IMR-90 (cell line): ENCODE measurements around the gene RERE. TPM values are rescaled to one million over a fixed set of nuclear protein-coding genes. Genes with fewer than 3 reads are reported as not detected.

ENCODE experiments used
- ATAC-seq: fragments of 200-7000 bp; cut with Tn5 transposase; 2 replicates; pipeline ENCODE4 v1.9.1; 2020; ENCODE audit warnings: low read depth, mild to moderate bottlenecking, moderate library complexity
- BruUV-seq: library from RNA; stranded (reverse); fragments of 400-500 nt; replicated peaks from 2 replicates; lab custom pipeline; 2021; lab: Mats Ljungman, UMichigan
- CTCF ChIA-PET: fragments of 300-600 bp; formaldehyde crosslinking; extraction: SDS; loops from one replicate; lab custom pipeline; 2021; ENCODE audit warnings: antibody characterized with exemption; lab: Yijun Ruan, JAX
- POLR2A ChIA-PET: fragments of 300-600 bp; sonication (Branson Sonifier 250); formaldehyde crosslinking; loops from one replicate; lab custom pipeline; 2022; ENCODE audit warnings: antibody characterized with exemption; ENCODE audit not compliant: unreplicated experiment; lab: Charles Lee
- DNase-seq: peaks from one replicate; pipeline ENCODE4 v3.0.0; 2013
- H2AFZ ChIP-seq: replicated peaks from 2 replicates; pipeline ENCODE3; 2013; ENCODE audit warnings: low read length, mild to moderate bottlenecking; ENCODE audit not compliant: poor library complexity
- H2AK5ac ChIP-seq: 2 replicates; pipeline ENCODE4 v1.6.1; 2013; ENCODE audit warnings: low read depth, low read length, inconsistent platforms
- H2AK9ac ChIP-seq: replicated peaks from 2 replicates; pipeline ENCODE3; 2013; ENCODE audit warnings: mild to moderate bottlenecking, low read depth, low read length, moderate library complexity; ENCODE audit not compliant: poor library complexity
- H2BK120ac ChIP-seq: 2 replicates; pipeline ENCODE4 v1.6.1; 2013; ENCODE audit warnings: low read depth, low read length, inconsistent platforms
- H2BK15ac ChIP-seq: 3 replicates; pipeline ENCODE4 v1.6.1; 2013; ENCODE audit warnings: low read depth, low read length, inconsistent platforms
- H2BK20ac ChIP-seq: 2 replicates; pipeline ENCODE4 v1.6.1; 2013; ENCODE audit warnings: low read depth, mild to moderate bottlenecking, inconsistent platforms, low read length, moderate library complexity
- H2BK5ac ChIP-seq: 2 replicates; pipeline ENCODE4 v1.6.1; 2013; ENCODE audit warnings: mild to moderate bottlenecking, low read depth, low read length, inconsistent platforms; ENCODE audit not compliant: poor library complexity, severe bottlenecking
- H3K14ac ChIP-seq: replicated peaks from 2 replicates; pipeline ENCODE4 v1.6.1; 2013; ENCODE audit warnings: low read depth, low read length, inconsistent platforms
- H3K18ac ChIP-seq: 2 replicates; pipeline ENCODE4 v1.6.1; 2013; ENCODE audit warnings: low read depth, low read length, control low read depth
- H3K23ac ChIP-seq: 2 replicates; pipeline ENCODE4 v1.6.1; 2013; ENCODE audit warnings: low read depth, low read length, inconsistent platforms
- H3K27ac ChIP-seq: 2 replicates; pipeline ENCODE4 v1.5.1; 2013; ENCODE audit warnings: mild to moderate bottlenecking, control low read depth, low read length; ENCODE audit not compliant: insufficient read depth
- H3K27me3 ChIP-seq: 2 replicates; pipeline ENCODE4 v1.6.1; 2013; ENCODE audit warnings: low read length; ENCODE audit not compliant: control insufficient read depth, insufficient read depth
- H3K36me3 ChIP-seq: 2 replicates; pipeline ENCODE4 v1.6.1; 2013; ENCODE audit warnings: low read length, mixed read lengths; ENCODE audit not compliant: control insufficient read depth, insufficient read depth
- H3K4ac ChIP-seq: 2 replicates; pipeline ENCODE4 v1.6.1; 2013; ENCODE audit warnings: low read depth, low read length, inconsistent platforms
- H3K4me1 ChIP-seq: 2 replicates; pipeline ENCODE4 v1.6.1; 2013; ENCODE audit warnings: low read length, mixed read lengths; ENCODE audit not compliant: control insufficient read depth, insufficient read depth
- H3K4me2 ChIP-seq: 2 replicates; pipeline ENCODE4 v1.6.1; 2013; ENCODE audit warnings: low read depth, mild to moderate bottlenecking, control low read depth, low read length, moderate library complexity
- H3K4me3 ChIP-seq: 2 replicates; pipeline ENCODE4 v1.5.1; 2013; ENCODE audit warnings: low read depth, mild to moderate bottlenecking, control low read depth, low read length, moderate library complexity; ENCODE audit not compliant: insufficient read depth
- H3K56ac ChIP-seq: 2 replicates; pipeline ENCODE4 v1.6.1; 2013; ENCODE audit warnings: low read length, inconsistent platforms; ENCODE audit not compliant: insufficient read depth; ENCODE audit errors: extremely low read depth
- H3K79me1 ChIP-seq, 2 experiments: 2 replicates each; pipeline ENCODE4 v1.6.1; 2013; ENCODE audit warnings: low read length in 2 of 2, inconsistent platforms in 1 of 2, low read depth in 1 of 2
- H3K9ac ChIP-seq: 2 replicates; pipeline ENCODE4 v1.6.1; 2013; ENCODE audit warnings: low read depth, low read length, control low read depth
- H3K9me1 ChIP-seq: 2 replicates; pipeline ENCODE4 v1.6.1; 2013; ENCODE audit warnings: low read length, inconsistent platforms; ENCODE audit not compliant: insufficient read depth
- H3K9me3 ChIP-seq: 2 replicates; pipeline ENCODE4 v1.6.1; 2013; ENCODE audit warnings: low read length; ENCODE audit not compliant: control insufficient read depth, insufficient read depth
- H4K20me1 ChIP-seq: 2 replicates; pipeline ENCODE4 v1.6.1; 2013; ENCODE audit warnings: low read length, inconsistent platforms; ENCODE audit not compliant: insufficient read depth
- H4K5ac ChIP-seq: 2 replicates; pipeline ENCODE4 v1.6.1; 2013; ENCODE audit warnings: mild to moderate bottlenecking, low read depth, low read length, control low read depth
- H4K8ac ChIP-seq, 2 experiments: 2 replicates each; pipeline ENCODE4 v1.6.1; 2013; ENCODE audit warnings: low read depth in 2 of 2, low read length in 2 of 2, control low read depth in 1 of 2, inconsistent platforms in 1 of 2
- H4K91ac ChIP-seq: 2 replicates; pipeline ENCODE4 v1.6.1; 2013; ENCODE audit warnings: low read depth, low read length, inconsistent platforms; ENCODE audit not compliant: insufficient read depth
- BHLHE40 ChIP-seq: fragments of 150-350 bp; IDR thresholded peaks from 2 replicates; pipeline ENCODE4 v1.6.1; 2016; ENCODE audit warnings: mild to moderate bottlenecking, low read depth, low read length
- CHD1 ChIP-seq: IDR thresholded peaks from 2 replicates; pipeline ENCODE4 v1.6.1; 2012; ENCODE audit warnings: low read depth, low read length, improper control_type of control experiment
- CTCF ChIP-seq: conservative IDR thresholded peaks from 2 replicates; pipeline ENCODE4 v1.5.1; 2012; ENCODE audit warnings: mild to moderate bottlenecking, low read depth, low read length, improper control_type of control experiment
- FOS ChIP-seq: fragments of 150-350 bp; IDR thresholded peaks from 2 replicates; pipeline ENCODE4 v1.6.1; 2016; ENCODE audit warnings: low read depth, low read length
- MAFK ChIP-seq: IDR thresholded peaks from 2 replicates; pipeline ENCODE4 v1.6.1; 2012; ENCODE audit warnings: low read depth, low read length, improper control_type of control experiment
- MAZ ChIP-seq: IDR thresholded peaks from 2 replicates; pipeline ENCODE4 v1.6.1; 2012; ENCODE audit warnings: low read depth, mild to moderate bottlenecking, low read length, improper control_type of control experiment, moderate library complexity, borderline replicate concordance
- NFE2L2 ChIP-seq: fragments of 150-350 bp; IDR thresholded peaks from 2 replicates; pipeline ENCODE4 v1.6.1; 2016; ENCODE audit warnings: low read depth, mild to moderate bottlenecking, low read length
- POLR2A ChIP-seq: IDR thresholded peaks from 2 replicates; pipeline ENCODE4 v1.6.1; 2012; ENCODE audit warnings: mild to moderate bottlenecking, low read depth, low read length
- RAD21 ChIP-seq: IDR thresholded peaks from 2 replicates; pipeline ENCODE4 v1.6.1; 2012; ENCODE audit warnings: low read length, improper control_type of control experiment
- RCOR1 ChIP-seq: IDR thresholded peaks from 2 replicates; pipeline ENCODE4 v1.6.1; 2012; ENCODE audit warnings: mild to moderate bottlenecking, low read length, improper control_type of control experiment; ENCODE audit not compliant: insufficient replicate concordance
- RFX5 ChIP-seq: IDR thresholded peaks from 2 replicates; pipeline ENCODE4 v1.8.0; 2012; ENCODE audit warnings: low read depth, mild to moderate bottlenecking, low read length, moderate library complexity
- SMC3 ChIP-seq: fragments of 150-350 bp; IDR thresholded peaks from 2 replicates; pipeline ENCODE4 v1.6.1; 2016; ENCODE audit warnings: low read depth, mild to moderate bottlenecking, antibody characterized with exemption, low read length, moderate library complexity
- WGBS, 2 experiments: methylation state at CpG; one replicate each; pipeline versions ENCODE4 v1.1.5 to v1.1.7; 2013; ENCODE audit warnings: missing lambda C conversion rate in 2 of 2; ENCODE audit not compliant: insufficient read length in 1 of 2; ENCODE audit errors: extremely low coverage in 2 of 2; 5-methylcytosine and 5-hydroxymethylcytosine counted together
- dilution Hi-C: fragments of 300-500 bp; cut with HindIII; formaldehyde crosslinking; loops from one replicate; pipeline ENCODE4 v1.14.3; 2018; ENCODE audit warnings: low sequenced_read_pairs; ENCODE audit not compliant: unreplicated experiment
- in situ Hi-C: fragments of 300-500 bp; cut with MboI; formaldehyde crosslinking; loops from 3 replicates; pipeline ENCODE4 v1.14.3; 2019; ENCODE audit warnings: low sequenced_read_pairs, inconsistent platforms, mixed read lengths
- intact Hi-C: fragments of 100-400 bp; cut with micrococcal nuclease; formaldehyde crosslinking; loops from 2 replicates; pipeline ENCODE4 v1.10.0; 2022
- polyA plus RNA-seq, 3 experiments: library from polyadenylated mRNA; depleted of rRNA; stranded (reverse); fragments of >200 nt; gene quantifications; 2 replicates each; pipeline ENCODE4 v1.2.3, GENCODE V29; 2012; ENCODE audit warnings: low replicate concordance in 1 of 3
- total RNA-seq: library from RNA; depleted of rRNA; stranded (reverse); fragments of >200 nt; gene quantifications from 2 replicates; pipeline ENCODE4 v1.2.3, GENCODE V29; 2012

RERE gene
- total and polyA plus RNA-seq, 2 of the 4 experiments (the other 2 are of a cell fraction), result 11.5 to 25.1 TPM

- Histone ChIP-seq H3K23ac (no peak within 1 kb of the TSS; the same call in 1 of the 2 replicates), H2AK5ac (peak within 1 kb of the TSS; percentile 75), H3K18ac (peak within 1 kb of the TSS; percentile 29; the same call in 1 of the 2 replicates), H2BK120ac (peak within 1 kb of the TSS; percentile 67), H3K9me1 (peaks cover 4% of the 10 kb centered on the region; the same call in 1 of the 2 replicates), H2BK15ac (peak within 1 kb of the TSS; percentile 77; the same call in 1 of the 3 replicates), H3K9ac (peak within 1 kb of the TSS; percentile 63), H3K4me1 (peaks cover 10% of the 10 kb centered on the region), H2AFZ (peak within 1 kb of the TSS; percentile 97), H4K20me1 (no peaks in the 10 kb centered on the region; the same call in 1 of the 2 replicates), H2BK20ac (no peak within 1 kb of the TSS), H4K91ac (peak within 1 kb of the TSS; percentile 68), H3K4ac (peak within 1 kb of the TSS; percentile 67), H3K4me3 (peak within 1 kb of the TSS; percentile 86), H2AK9ac (peak within 1 kb of the TSS; percentile 83), H3K9me3 (no peaks in the 10 kb centered on the region), H3K79me1 (peaks cover 6 to 11% of the 10 kb centered on the region in 2 experiments; a peak in 2 of 4 replicates), H3K4me2 (peak within 1 kb of the TSS; percentile 90), H2BK5ac (peak within 1 kb of the TSS; percentile 37), H3K14ac (peak within 1 kb of the TSS; percentile 59; the same call in 1 of the 2 replicates), H3K36me3 (no peaks in the 10 kb centered on the region), H3K27ac (peak within 1 kb of the TSS; percentile 20; the same call in 1 of the 2 replicates), H3K56ac (no peak within 1 kb of the TSS), H3K27me3 (peaks cover 2% of the 10 kb centered on the region; the same call in 1 of the 2 replicates), H4K8ac (peak within 1 kb of the TSS; percentile 58 to 73; a peak in 3 of 4 replicates), H4K5ac (no peak within 1 kb of the TSS)
- TF ChIP-seq MAZ (peak; percentile 47; the same call in 1 of the 2 replicates), CTCF (no peak), RFX5 (no peak), RCOR1 (no peak), CHD1 (no peak), SMC3 (0 out of 2 replicates have a peak, but pooled peaks have one; percentile 3), FOS (0 out of 2 replicates have a peak, but pooled peaks have one; percentile 6), RAD21 (peak; percentile 14; the same call in 1 of the 2 replicates), NFE2L2 (no peak), POLR2A (no peak), BHLHE40 (no peak), MAFK (no peak)
- WGBS, 2 experiments, result 10% methylated on average over 65 of the region's 75 CpGs; no CpG with 5 or more reads in 1 of the 2 experiments
- POLR2A ChIA-PET, result no interaction called here
- in situ Hi-C loops, result loop anchor here (25.0 kb wide), 1 partner anchor 656 kb away; no protein-coding TSS in a partner anchor
- peak; percentile 57 for DNase-seq
- ATAC-seq, result peak; percentile 91
- CTCF ChIA-PET, result no interaction called here
- no TSS peak for BruUV-seq
- dilution Hi-C loops, result loop anchor here (25.0 kb wide), 1 partner anchor 306 kb away; no protein-coding TSS in a partner anchor
- intact Hi-C loops, result loop anchor here (10.0 kb wide), 1 partner anchor 653 kb away; no protein-coding TSS in a partner anchor
Observed at GRCh38 chr1:8317647-8318381, 499.6 kb downstream of the RERE start, which contains the start of gene SLC45A1. Gene SLC45A1 (plus strand): TSS chr1:8318114. CDS start chr1:8324330, 6,216 bp downstream.
